Activated CD8-positive, alpha-beta memory T cell treated with anti-CD3 and anti-CD28 coated beads, Interleukin-2, amount 50 U/mL, for 1 hour (primary cell): ENCODE data around the gene HIPK2.

Experiments
- DNase-seq: peaks from one replicate; pipeline ENCODE4 v3.0.0-alpha.2; 2020; ENCODE audit errors: extremely low read depth

Gene HIPK2

DNA sequence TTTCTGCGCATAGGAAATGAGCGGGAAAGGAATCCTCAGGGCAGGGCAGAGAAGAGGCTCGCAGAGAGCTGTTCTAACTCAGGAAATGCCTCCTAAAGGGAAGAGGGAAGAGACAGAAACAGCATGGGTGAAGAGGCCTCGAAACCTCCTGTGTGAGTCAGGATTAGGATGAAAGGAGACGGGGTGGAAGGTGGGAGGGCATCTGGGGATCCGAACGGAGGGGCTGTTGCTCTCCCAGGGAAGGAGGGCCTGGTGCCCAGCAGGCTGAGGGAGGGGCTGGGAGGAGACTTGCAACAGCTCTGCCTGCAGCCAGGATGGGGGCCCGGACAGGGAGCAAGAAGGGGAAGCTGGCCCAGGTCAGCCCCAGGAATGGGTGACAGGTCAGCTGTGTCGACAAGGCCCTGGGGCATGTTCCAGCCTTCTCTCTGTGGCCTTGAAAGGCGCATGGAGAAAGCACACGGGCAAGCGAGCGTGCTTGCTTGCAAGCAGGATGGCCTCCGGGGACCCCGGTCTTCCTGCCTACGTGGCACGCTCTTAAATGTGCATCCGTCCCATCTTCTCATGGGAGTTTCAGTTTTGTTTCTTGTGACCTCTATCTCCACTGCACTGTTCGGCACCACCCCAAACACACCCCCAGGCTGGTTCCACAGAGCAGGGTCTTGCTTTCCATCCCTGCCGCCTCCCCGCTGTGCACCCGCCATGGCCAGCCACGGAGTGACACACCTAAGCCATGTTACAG, 63.5 kb downstream of the HIPK2 start:
- no peak for DNase-seq

DNA sequence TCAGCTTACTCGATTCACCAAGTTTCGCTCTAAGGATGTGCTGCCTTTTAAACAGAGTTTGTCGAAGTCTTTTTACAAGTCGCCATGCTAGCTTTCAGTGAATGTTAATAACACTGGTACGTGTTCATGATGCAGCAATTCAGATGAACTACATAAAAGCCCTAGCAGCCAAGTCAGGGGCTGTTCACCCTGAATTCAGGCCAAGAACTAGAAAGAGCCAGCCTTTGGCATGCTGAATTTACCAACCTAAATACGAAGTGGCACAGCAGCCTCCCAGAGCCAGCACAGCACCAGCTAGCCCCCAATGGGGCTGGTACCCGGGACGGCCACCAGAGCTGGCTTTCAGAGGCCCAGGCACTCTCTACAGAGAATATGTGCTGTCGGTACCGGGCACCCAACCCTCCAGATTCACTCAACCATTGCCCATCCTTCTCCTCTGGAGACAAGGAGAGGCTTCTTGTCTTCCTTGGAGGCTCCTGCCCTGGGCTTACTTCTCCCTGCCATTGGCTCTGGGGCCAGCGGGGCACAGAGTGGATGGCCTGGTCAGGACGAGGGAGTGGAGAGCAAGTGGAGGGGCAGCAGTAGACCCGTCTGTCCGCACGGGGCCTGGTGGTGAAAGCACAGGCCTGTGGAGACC, 64.2 kb downstream of the HIPK2 start:
- no peak for DNase-seq

DNA sequence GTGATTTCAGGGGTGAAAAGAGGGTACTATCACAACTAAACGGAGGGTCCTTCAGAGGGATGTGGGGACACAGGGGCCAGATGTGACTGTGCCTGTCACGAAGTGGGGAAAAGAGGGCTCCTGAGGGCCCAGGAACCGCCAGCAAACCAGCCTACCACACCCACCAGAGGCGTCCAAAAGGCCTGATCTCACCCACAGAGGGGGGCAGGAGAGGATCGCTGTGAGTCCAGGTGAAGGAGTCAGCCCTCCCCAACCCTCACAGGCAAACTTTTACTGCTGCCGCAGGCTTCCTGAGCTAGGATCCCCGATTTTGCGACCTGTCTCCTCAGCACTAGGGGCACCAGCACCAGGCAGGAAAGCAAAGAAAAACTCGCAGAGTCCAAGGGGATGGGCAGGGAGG, 64.7 kb downstream of the HIPK2 start:
- no peak for DNase-seq

GRCh38 chr7:139711991-139712743, 65.6 kb downstream of the HIPK2 start:
- no peak for DNase-seq

DNA sequence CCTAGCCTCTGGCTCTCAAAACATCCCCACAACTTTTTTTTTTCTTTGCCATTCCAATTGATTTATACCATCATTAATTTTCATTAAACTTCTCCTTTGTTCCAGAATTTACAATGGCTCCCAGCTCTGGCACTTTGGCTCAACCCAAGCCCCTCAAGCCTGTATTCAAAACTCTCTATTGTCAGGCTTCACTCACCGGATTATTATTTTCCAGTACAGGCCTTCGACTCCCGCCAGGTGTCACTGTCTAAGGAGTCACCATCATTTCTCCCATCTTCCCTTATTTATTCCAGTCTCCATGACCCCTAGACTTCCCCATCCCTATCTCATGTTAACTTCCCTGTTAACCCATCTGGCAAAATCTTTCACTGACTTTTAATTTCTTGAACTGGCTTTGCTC, 67.8 kb downstream of the HIPK2 start:
- no peak for DNase-seq

DNA sequence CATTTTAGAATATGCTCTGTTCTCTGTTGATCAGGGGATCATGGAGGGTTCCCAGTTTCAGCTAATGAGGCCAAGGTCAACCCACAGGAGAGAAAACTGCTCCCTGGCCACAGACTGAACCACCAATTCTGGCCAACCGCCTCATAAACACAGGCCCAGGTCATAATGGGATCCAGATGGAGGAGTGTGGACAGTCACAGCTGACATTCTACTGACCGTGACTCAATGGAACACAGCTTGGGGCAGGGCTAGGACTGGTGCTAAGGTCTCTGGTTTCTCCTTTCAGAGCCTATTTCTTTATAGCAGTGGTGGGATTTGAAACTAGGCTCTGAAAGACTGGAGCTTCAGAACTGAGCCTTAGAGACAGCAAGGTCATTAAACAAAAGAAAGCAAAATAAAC, 68.3 kb downstream of the HIPK2 start:
- DNase-seq, result no peak

DNA sequence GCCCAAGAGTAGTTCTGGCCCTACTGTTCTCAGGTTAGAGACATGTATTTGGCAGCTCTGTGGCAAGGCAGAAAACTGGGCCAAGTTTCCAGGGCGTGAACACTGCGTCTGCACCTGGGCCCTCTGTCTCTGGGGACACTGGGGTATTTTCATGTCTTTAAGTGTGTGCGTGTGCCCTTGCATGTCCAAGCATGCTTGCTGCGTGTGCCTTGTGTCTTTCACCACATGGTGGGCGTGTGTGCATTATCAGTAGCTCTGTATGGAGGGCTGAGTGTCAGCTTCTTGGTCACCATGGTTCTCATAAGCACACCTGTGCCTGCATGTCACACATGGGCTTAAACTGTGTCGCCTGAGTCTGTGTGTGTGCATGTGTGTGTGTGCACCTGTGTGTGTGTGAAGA, 69.3 kb downstream of the HIPK2 start:
- DNase-seq, result no peak

DNA sequence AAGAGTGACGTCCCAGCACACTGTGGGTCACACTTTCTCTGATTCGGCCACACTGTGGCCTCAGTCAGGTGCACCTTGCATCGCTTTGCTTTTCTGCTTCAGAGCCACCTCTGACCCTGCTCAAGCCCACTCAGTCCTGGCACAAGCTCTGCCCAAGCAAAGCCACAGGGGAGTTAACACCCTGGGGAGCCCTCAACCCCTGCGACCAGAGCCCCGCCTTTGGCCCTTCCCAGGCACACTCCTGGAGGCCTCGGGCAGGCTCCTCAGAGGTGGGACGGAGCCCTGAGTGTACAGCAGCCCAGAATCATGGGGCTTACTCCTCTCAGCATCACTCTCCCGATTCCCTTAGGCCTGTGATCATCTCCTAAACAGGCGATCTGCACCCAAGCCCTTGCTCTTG, 71.0 kb downstream of the HIPK2 start:
- DNase-seq, result no peak

DNA sequence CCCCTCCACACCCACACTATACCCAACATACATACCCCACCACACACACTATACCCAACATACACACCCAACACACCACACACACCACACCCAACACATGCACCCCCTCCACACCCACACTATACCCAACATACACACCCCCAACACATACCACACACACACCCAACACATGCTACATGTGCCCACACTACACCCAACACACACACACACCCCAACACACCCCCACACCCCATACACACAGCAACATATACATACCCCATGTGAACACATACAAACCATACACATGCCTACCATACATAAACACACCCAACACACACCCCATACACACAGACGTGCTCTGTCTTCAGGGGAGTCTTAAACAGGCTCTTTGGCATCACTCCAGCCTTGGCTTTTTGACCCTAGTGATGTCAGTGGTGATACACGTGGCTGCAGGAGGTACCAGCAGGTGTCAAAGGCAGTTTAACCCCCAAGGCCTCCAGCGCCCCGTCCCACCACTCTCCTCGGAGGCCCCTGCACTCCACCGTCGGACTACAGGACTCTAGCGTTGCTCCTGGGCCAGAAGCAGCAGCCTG, 73.4 kb downstream of the HIPK2 start:
- DNase-seq, result no peak

GRCh38 chr7:139703487-139704307, 74.1 kb downstream of the HIPK2 start:
- DNase-seq, result no peak

GRCh38 chr7:139702811-139703486, 74.8 kb downstream of the HIPK2 start:
- DNase-seq, result no peak

DNA sequence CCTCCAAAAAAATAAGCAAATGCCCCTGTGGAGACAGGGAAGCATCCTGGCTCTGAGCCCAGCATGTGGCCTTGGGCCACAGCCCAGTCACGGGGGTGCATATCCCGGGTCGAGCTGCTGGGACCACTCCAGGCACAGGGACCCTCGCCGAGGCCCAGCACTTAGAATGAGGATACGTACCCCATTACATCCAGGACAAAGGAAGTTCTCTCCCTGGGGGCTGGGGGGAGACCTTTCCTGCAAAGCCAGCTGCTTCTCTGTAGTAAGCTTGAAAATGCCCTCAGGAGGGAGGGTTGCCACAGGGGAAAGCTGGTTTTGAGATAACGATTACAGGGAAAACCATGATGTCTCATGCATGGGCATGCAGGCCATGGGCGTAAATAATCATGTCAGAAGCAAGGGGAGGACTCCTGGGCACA, 75.5 kb downstream of the HIPK2 start:
- no peak for DNase-seq

- no peak for DNase-seq
These were observed 75.9 kb downstream of the HIPK2 start for GRCh38 chr7:139701908-139702307.

- DNase-seq, result no peak
These were observed 77.1 kb downstream of the HIPK2 start for GRCh38 chr7:139700505-139701235.

- DNase-seq, result no peak
These were observed 77.9 kb downstream of the HIPK2 start for GRCh38 chr7:139699640-139700504.

GRCh38 chr7:139698844-139699243, 79.0 kb downstream of the HIPK2 start:
- no peak for DNase-seq

DNA sequence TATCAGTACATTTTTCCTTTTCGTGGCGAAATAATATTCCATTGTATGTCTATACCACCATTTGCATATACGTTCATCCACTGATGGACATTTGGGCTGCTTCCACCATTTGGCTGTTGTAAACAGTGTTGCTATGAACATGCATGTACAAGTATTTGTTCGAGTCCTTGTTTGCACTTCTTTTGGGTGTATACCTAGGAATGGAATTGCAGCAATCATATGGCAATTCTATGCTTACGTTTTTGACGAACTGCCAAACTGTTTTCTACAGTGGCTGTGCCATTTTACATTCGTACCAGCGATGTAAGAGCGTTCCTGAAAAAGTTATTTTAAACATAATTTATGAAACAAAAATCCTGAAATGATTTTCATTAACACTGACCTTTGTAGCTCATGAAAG, 79.5 kb downstream of the HIPK2 start:
- DNase-seq, result no peak

DNA sequence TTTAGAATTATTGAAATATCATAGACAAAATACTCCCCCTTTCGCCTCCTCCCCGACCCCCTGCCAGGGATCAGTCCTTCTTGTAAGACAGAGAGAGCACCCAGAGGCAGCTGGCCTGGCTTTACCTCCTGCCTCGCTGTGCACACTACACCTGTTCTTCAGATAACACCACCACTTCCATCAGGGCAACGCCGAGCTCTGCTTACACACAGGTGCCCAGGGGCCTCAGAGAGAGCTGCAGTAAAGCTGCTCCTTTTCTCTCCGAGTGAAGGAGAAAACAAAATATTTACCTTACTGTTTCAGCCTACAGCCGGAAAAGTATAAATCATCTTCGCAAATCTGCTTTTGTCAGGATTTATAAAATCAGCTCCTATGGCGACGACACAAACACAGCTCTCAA, 80.7 kb downstream of the HIPK2 start:
- DNase-seq, result no peak

DNA sequence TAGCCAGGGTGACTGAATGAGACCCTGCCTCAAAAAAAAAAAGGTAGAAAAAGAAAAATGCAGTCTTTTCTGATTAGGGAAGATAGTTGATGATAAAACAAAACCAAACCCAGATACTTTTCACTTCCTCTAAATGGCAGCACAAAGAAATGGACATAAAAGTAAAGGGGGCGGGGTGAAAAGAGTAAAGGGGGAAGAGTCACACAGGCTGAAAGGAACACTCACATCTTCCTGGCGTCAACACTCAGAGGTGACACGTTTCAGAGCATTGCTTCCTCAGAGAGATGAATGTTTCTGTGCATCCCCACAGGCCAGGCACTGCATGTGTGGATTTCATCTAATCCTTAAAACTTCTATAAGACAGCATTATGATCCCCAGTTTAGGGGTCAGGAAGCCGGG, 81.2 kb downstream of the HIPK2 start:
- no peak for DNase-seq

- DNase-seq, result no peak
These were observed 82.2 kb downstream of the HIPK2 start for GRCh38 chr7:139695588-139695987.
